Fibroblast of lung (primary cell): ENCODE data around the gene THOC6. TPM values are rescaled to one million over a fixed set of nuclear protein-coding genes. Genes with fewer than 3 reads are reported as not detected.

Experiments
- DNase-seq, 2 donors: peaks; one replicate each; pipeline versions ENCODE4 v3.0.0 to v3.0.0-alpha.2; 2010; ENCODE audit warnings: low read depth in 2 of 2
- H2AFZ ChIP-seq: 2 replicates; pipeline ENCODE4 v1.5.1; 2012; ENCODE audit warnings: low read length, control low read depth, inconsistent platforms
- H3K27ac ChIP-seq: 2 replicates; pipeline ENCODE4 v1.5.1; 2011; ENCODE audit warnings: low read length, control low read depth; ENCODE audit not compliant: insufficient read depth
- H3K27me3 ChIP-seq: 2 replicates; pipeline ENCODE4 v1.5.1; 2011; ENCODE audit warnings: mild to moderate bottlenecking, low read length; ENCODE audit not compliant: control insufficient read depth, insufficient read depth
- H3K36me3 ChIP-seq: 2 replicates; pipeline ENCODE4 v1.5.1; 2011; ENCODE audit warnings: low read length; ENCODE audit not compliant: control insufficient read depth, insufficient read depth
- H3K4me1 ChIP-seq: 2 replicates; pipeline ENCODE4 v1.5.1; 2011; ENCODE audit warnings: low read length; ENCODE audit not compliant: control insufficient read depth, insufficient read depth; ENCODE audit errors: extremely low read depth
- H3K4me2 ChIP-seq: 2 replicates; pipeline ENCODE4 v1.5.1; 2011; ENCODE audit warnings: low read length, control low read depth; ENCODE audit not compliant: insufficient read depth; ENCODE audit errors: extremely low read depth
- H3K4me3 ChIP-seq, 4 experiments: fragments of 200-600 bp in 1 of 4; sonication (generic) in 1 of 4; replicated peaks in 1 of 4; 2 replicates each; pipeline ENCODE4 v1.5.1; 2011 to 2016; ENCODE audit warnings: low read length in 4 of 4, low read depth in 3 of 4, mild to moderate bottlenecking in 3 of 4, control low read depth in 2 of 4, inconsistent platforms in 1 of 4, mixed read lengths in 1 of 4; ENCODE audit not compliant: insufficient read depth in 1 of 4; ENCODE audit errors: control extremely low read depth in 1 of 4
- H3K79me2 ChIP-seq: 2 replicates; pipeline ENCODE4 v1.5.1; 2012; ENCODE audit warnings: mild to moderate bottlenecking, low read length, inconsistent platforms; ENCODE audit not compliant: control insufficient read depth, insufficient read depth
- H3K9ac ChIP-seq: 2 replicates; pipeline ENCODE4 v1.5.1; 2011; ENCODE audit warnings: mild to moderate bottlenecking, low read length, control low read depth; ENCODE audit not compliant: insufficient read depth
- H3K9me3 ChIP-seq: 2 replicates; pipeline ENCODE4 v1.5.1; 2012; ENCODE audit warnings: low read depth, low read length; ENCODE audit not compliant: control insufficient read depth, insufficient read depth
- H4K20me1 ChIP-seq: 2 replicates; pipeline ENCODE4 v1.5.1; 2011; ENCODE audit warnings: low read length; ENCODE audit not compliant: control insufficient read depth, insufficient read depth; ENCODE audit errors: extremely low read depth
- CTCF ChIP-seq, 2 donors: IDR thresholded peaks in 1 of 2; conservative IDR thresholded peaks in 1 of 2; 1 replicate in 1 of 2; 2 replicates in 1 of 2; pipeline ENCODE4 v1.5.1; 2011 to 2012; ENCODE audit warnings: low read length in 2 of 2, control low read depth in 1 of 2, inconsistent platforms in 1 of 2, low read depth in 1 of 2, mild to moderate bottlenecking in 1 of 2
- EZH2 ChIP-seq: IDR thresholded peaks from 2 replicates; pipeline ENCODE4 v1.5.1; 2012; ENCODE audit warnings: low read length, control low read depth, mild to moderate bottlenecking; ENCODE audit errors: missing control alignments
- polyA plus RNA-seq, 2 donors: library from polyadenylated mRNA; depleted of rRNA in 1 of 2; stranded (reverse) in 1 of 2; unstranded in 1 of 2; fragments of >200 nt; gene quantifications; 2 replicates each; pipeline ENCODE4 v1.2.1, GENCODE V29; 2011 to 2012; ENCODE audit warnings: missing spikeins in 1 of 2
- total RNA-seq: library from RNA; depleted of rRNA; stranded (reverse); fragments of >200 nt; gene quantifications from 2 replicates; pipeline ENCODE4 v1.2.1, GENCODE V29; 2014

THOC6 gene
- total and polyA plus RNA-seq, 2 donors (not counting 1 experiment from before 2014, with no cell fraction given): 17.6 to 26.6 TPM

DNA sequence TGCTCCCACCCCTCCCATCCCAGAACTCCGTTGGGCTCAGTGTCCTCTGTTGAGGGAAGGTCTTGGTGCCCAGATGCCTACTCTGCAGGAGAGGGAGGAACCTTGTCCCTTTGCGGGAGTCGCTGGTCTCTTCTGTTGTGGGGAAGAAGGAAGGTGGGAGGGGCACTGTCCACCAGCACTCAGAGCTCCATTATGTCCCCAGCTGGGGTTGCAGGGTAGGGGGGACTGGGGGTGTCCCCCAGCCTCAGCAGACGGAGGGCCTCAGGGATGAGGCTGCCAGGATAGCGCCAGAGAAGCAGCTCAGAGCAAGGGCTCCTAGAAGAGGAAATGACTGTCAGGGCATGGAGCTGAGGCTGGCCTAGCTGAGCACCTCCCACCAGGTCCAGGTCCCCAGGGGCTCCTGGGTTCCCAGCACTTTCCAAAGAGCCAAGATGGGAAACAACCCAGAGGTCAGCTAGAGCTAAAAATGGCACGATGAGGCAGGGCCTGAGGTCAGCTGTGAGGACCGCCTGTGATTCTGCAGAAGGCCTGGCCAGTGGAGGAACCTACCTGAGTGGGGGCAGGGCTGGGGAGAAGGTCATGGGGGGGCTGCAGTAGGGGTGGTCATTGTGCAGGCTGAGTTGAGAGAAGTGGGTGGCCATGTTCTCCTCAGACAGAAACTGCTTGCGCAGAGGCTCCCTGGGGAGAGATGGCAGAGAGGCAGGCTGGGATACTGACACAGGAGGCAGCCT lies 986 bp upstream of the THOC6 start:
- Histone ChIP-seq H3K4me2 (peak overlapping the region; percentile 99), H3K4me3 (peak overlapping the region; percentile 51 to 100 (median 82)), H2AFZ (no peak overlapping the region), H3K36me3 (peaks cover 25% of the 10 kb centered on the region), H3K79me2 (peaks cover 2% of the 10 kb centered on the region), H4K20me1 (no peaks in the 10 kb centered on the region), H3K9me3 (no peaks in the 10 kb centered on the region), H3K9ac (peak overlapping the region; percentile 78), H3K4me1 (peaks cover 7% of the 10 kb centered on the region), H3K27me3 (no peaks in the 10 kb centered on the region), H3K27ac (peak overlapping the region; percentile 99)
- no peak for TF ChIP-seq CTCF (conservative IDR thresholded peaks at IDR 0.05 in 1 of 2, IDR thresholded peaks at IDR 0.05 in 1 of 2; ENCODE audit: low read depth in 1 of 2, low read length in 2 of 2)
- TF ChIP-seq EZH2: no peak
- DNase-seq: peak in 1 of 2 donors; percentile 14

GRCh38 chr16:3023415-3023668 lies 493 bp upstream of the THOC6 start:
- no peak for TF ChIP-seq EZH2
- H4K20me1 ChIP-seq: no peaks in the 10 kb centered on the region
- peak in 1 of 2 donors; percentile 56 for DNase-seq
- H3K27ac ChIP-seq: peak overlapping the region; percentile 99
- no peak overlapping the region for H2AFZ ChIP-seq
- peak overlapping the region; percentile 99 for H3K4me2 ChIP-seq
- H3K36me3 ChIP-seq: peaks cover 27% of the 10 kb centered on the region
- no peaks in the 10 kb centered on the region for H3K9me3 ChIP-seq
- peak overlapping the region; percentile 78 for H3K9ac ChIP-seq
- peaks cover 7% of the 10 kb centered on the region for H3K4me1 ChIP-seq
- no peaks in the 10 kb centered on the region for H3K27me3 ChIP-seq
- peaks cover 2% of the 10 kb centered on the region for H3K79me2 ChIP-seq
- H3K4me3 ChIP-seq: peak overlapping the region; percentile 51 to 100 (median 82)

GRCh38 chr16:3025032-3026002 lies 1.5 kb downstream of the THOC6 start:
- DNase-seq: no peak
- Histone ChIP-seq H3K27ac (no peak overlapping the region), H3K4me3 (no peak overlapping the region), H3K4me1 (peaks cover 7% of the 10 kb centered on the region), H3K9ac (no peak overlapping the region), H4K20me1 (no peaks in the 10 kb centered on the region), H3K27me3 (peaks cover 5% of the 10 kb centered on the region), H3K9me3 (no peaks in the 10 kb centered on the region), H2AFZ (no peak overlapping the region), H3K4me2 (no peak overlapping the region), H3K79me2 (peaks cover 2% of the 10 kb centered on the region), H3K36me3 (peaks cover 27% of the 10 kb centered on the region)
- TF ChIP-seq CTCF (conservative IDR thresholded peaks at IDR 0.05 in 1 of 2, IDR thresholded peaks at IDR 0.05 in 1 of 2; ENCODE audit: low read depth in 1 of 2, low read length in 2 of 2) (no peak), EZH2 (no peak)
